Prostate gland (tissue), 2 donors: Measurements from ENCODE around the gene PIEZO2. TPM values are rescaled to one million over a fixed set of nuclear protein-coding genes. Genes with fewer than 3 reads are reported as not detected.
"Not testable (repeated sequence)": the region's sequence is repeated elsewhere in the genome, so short reads cannot be mapped to it uniquely, and the experiment has no call there.

Experiments
- DNase-seq: peaks from one replicate; pipeline ENCODE4 v3.0.0-alpha.2; 2019; ENCODE audit warnings: low spot score
- H3K27ac ChIP-seq, 2 donors: fragments of 200-600 bp; sonication (generic); 2 replicates each; pipeline ENCODE4 v1.5.1; 2017 to 2019
- H3K27me3 ChIP-seq: fragments of 200-600 bp; sonication (generic); replicated peaks from 2 replicates; pipeline ENCODE4 v1.5.1; 2019; ENCODE audit not compliant: insufficient read depth
- H3K36me3 ChIP-seq, 2 donors: fragments of 200-600 bp; sonication (generic); 1 replicate in 1 of 2; 2 replicates in 1 of 2; pipeline versions ENCODE4 v1.5.1 to v1.8.1; 2017 to 2019
- H3K4me1 ChIP-seq: fragments of 200-600 bp; sonication (generic); replicated peaks from 2 replicates; pipeline ENCODE4 v1.5.1; 2019
- H3K4me3 ChIP-seq, 2 donors: fragments of 200-600 bp; sonication (generic); 2 replicates each; pipeline ENCODE4 v1.5.1; 2017 to 2019
- H3K9me3 ChIP-seq: fragments of 200-600 bp; sonication (generic); 2 replicates; pipeline ENCODE4 v1.5.1; 2017
- POLR2A ChIP-seq: fragments of 450-650 bp; IDR thresholded peaks from one replicate; pipeline ENCODE4 v1.6.1; 2016; ENCODE audit warnings: antibody characterized with exemption, mild to moderate bottlenecking
- POLR2AphosphoS5 ChIP-seq: sonication (generic); formaldehyde crosslinking; IDR thresholded peaks from one replicate; pipeline ENCODE4 v1.6.1; 2017; ENCODE audit warnings: antibody characterized with exemption
- WGBS: methylation state at CpG from one replicate; pipeline ENCODE4 v1.1.5; 2018; 5-methylcytosine and 5-hydroxymethylcytosine counted together
- intact Hi-C: fragments of 100-400 bp; cut with DNase I; formaldehyde crosslinking; loops from one replicate; pipeline ENCODE4 v1.14.2; 2022
- total RNA-seq, 2 donors: library from RNA; depleted of rRNA; stranded (reverse); fragments of >200 nt; gene quantifications; one replicate each; pipeline ENCODE4 v1.1.0, GENCODE V29; 2016
- TF ChIP-seq, protein P1 (sequence below), 4 experiments: fragments of 200-600 bp in 2 of 4; fragments of 450-650 bp in 2 of 4; sonication (generic) in 2 of 4; IDR thresholded peaks; 1 replicate in 3 of 4; 2 replicates in 1 of 4; pipeline ENCODE4 v1.5.1; 2016 to 2019; ENCODE audit warnings: antibody characterized with exemption in 4 of 4, mild to moderate bottlenecking in 2 of 4, moderate library complexity in 2 of 4

PIEZO2 gene
- total RNA-seq, 2 donors from 2014 or later: 4.1 to 19.0 TPM

DNA sequence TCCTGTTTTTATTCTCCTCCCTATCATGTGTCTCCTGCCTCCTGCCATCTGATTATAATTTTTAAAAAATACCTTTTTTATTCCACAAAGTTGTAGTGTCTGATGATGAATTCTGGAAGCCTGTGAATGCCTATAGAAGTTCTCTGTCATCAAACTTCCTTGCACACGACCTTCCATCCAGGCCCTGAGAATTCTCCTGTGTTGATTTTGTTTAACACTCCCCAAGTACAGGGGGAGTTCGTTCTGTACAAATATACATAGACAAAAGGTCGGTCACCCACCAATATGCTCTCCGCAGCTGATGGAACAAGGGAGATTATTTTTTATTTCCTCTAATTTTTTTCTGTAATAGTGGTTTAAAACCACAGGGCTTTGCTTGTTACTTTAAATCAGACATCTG is 232.5 kb downstream of the PIEZO2 start:
- no peaks in the 10 kb centered on the region for H3K4me1 ChIP-seq
- H3K36me3 ChIP-seq: no peaks in the 10 kb centered on the region
- TF ChIP-seq, protein P1, sequence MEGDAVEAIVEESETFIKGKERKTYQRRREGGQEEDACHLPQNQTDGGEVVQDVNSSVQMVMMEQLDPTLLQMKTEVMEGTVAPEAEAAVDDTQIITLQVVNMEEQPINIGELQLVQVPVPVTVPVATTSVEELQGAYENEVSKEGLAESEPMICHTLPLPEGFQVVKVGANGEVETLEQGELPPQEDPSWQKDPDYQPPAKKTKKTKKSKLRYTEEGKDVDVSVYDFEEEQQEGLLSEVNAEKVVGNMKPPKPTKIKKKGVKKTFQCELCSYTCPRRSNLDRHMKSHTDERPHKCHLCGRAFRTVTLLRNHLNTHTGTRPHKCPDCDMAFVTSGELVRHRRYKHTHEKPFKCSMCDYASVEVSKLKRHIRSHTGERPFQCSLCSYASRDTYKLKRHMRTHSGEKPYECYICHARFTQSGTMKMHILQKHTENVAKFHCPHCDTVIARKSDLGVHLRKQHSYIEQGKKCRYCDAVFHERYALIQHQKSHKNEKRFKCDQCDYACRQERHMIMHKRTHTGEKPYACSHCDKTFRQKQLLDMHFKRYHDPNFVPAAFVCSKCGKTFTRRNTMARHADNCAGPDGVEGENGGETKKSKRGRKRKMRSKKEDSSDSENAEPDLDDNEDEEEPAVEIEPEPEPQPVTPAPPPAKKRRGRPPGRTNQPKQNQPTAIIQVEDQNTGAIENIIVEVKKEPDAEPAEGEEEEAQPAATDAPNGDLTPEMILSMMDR (IDR thresholded peaks at IDR 0.05): no peak
- TF ChIP-seq POLR2AphosphoS5: no peak
- TF ChIP-seq POLR2A: no peak
- no peak overlapping the region for H3K4me3 ChIP-seq
- no peak overlapping the region for H3K27ac ChIP-seq
- no peaks in the 10 kb centered on the region for H3K9me3 ChIP-seq
- H3K27me3 ChIP-seq: no peaks in the 10 kb centered on the region
- intact Hi-C loops: no loop called here
- DNase-seq: no peak
- WGBS: 45% methylated on average over 4 of the region's 4 CpGs

DNA sequence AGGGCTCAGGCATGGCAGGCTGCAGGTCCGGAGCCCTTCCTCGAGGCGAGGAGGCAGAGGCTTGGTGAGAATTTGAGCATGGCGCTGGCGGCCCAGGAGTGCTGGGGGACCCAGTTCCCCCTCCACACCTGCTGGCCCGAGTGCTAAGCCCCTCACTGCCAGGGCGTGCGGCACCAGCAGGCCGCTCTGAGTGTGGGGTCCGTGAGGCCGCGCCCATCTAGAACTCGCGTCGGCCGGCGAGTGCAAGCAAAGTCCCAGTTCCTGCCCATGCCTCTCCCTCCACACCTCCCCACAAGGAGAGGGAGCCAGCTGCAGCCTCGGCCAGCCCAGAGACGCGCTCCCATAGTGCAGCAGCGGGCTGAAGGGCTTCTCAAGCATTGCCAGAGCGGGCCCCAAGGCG is 233.0 kb downstream of the PIEZO2 start:
- Histone ChIP-seq H3K27ac (no peak overlapping the region), H3K36me3 (no peaks in the 10 kb centered on the region), H3K4me1 (no peaks in the 10 kb centered on the region), H3K9me3 (no peaks in the 10 kb centered on the region), H3K4me3 (no peak overlapping the region), H3K27me3 (no peaks in the 10 kb centered on the region)
- WGBS: 89% methylated on average over 16 of the region's 23 CpGs
- TF ChIP-seq POLR2AphosphoS5 (no peak), POLR2A (no peak)
- TF ChIP-seq, protein P1 (IDR thresholded peaks at IDR 0.05): no peak
- DNase-seq: no peak
- intact Hi-C loops: no loop called here

DNA sequence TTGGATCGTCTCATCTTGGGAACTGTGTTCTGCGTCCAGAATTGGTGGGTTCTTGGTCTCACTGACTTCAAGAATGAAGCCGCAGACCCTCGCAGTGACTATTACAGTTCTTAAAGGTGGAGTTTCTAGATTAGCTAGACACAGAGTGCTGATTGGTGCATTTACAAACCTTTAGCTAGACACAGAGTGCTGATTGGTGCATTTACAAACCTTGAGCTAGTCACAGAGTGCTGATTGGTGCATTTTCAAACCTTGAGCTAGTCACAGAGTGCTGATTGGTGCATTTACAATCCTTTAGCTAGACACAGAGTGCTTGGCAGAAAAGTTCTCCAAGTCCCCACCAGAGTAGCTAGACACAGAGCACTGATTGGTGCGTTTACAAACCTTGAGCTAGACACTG is 233.6 kb downstream of the PIEZO2 start:
- H3K9me3 ChIP-seq, DNase-seq, H3K27ac ChIP-seq, H3K27me3 ChIP-seq, H3K4me1 ChIP-seq, H3K36me3 ChIP-seq, H3K4me3 ChIP-seq, intact Hi-C loops: not testable (repeated sequence)
- WGBS: 98% methylated on average over 5 of the region's 5 CpGs

DNA sequence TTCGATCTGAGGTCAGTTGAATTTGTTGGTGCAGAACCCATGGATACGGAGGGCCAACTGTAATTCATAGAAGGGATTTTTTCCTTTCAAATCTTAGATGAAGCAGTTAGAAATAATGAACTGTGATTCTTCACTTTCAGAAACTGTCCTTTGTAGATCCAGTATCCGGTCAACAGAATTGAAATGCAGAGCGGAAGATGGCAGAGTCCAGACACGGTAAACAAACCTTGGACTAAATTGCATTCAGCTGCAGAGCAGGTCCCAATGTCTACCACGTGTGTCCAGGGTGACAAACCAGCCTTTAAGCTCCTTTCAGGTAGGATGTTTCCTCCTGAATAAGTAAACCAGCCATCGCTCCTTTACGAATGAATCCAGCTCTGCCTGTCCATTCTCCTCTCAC is 234.8 kb downstream of the PIEZO2 start:
- H3K4me1 ChIP-seq, H3K9me3 ChIP-seq, H3K36me3 ChIP-seq, intact Hi-C loops, H3K4me3 ChIP-seq, H3K27me3 ChIP-seq, DNase-seq, H3K27ac ChIP-seq: not testable (repeated sequence)
- WGBS: 85% methylated on average over 6 of the region's 8 CpGs

DNA sequence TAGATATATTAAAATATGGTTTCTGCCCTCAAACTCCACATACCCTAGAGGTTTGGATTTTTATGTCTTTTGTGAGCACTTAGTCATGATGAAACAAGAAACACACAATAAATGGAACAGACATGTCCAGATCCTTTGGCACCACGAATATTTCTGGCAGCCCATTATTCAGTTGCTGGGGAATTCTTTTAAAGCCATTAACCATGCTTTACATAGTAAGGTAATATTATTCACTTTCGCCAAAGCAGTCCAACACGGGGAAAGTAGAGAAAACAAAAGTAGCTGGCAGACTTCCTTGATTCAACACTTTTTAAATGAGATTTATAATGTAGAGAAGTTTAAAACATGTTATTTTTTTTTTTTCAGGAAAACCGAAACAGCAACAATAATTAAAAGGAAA is 235.4 kb downstream of the PIEZO2 start:
- Histone ChIP-seq H3K9me3 (no peaks in the 10 kb centered on the region), H3K36me3 (no peaks in the 10 kb centered on the region), H3K27ac (no peak overlapping the region), H3K4me1 (no peaks in the 10 kb centered on the region), H3K27me3 (no peaks in the 10 kb centered on the region), H3K4me3 (no peak overlapping the region)
- TF ChIP-seq, protein P1 (IDR thresholded peaks at IDR 0.05): no peak
- no peak for TF ChIP-seq POLR2A
- TF ChIP-seq POLR2AphosphoS5: no peak
- no peak for DNase-seq
- WGBS: 20% methylated on average over 4 of the region's 4 CpGs
- intact Hi-C loops: no loop called here

DNA sequence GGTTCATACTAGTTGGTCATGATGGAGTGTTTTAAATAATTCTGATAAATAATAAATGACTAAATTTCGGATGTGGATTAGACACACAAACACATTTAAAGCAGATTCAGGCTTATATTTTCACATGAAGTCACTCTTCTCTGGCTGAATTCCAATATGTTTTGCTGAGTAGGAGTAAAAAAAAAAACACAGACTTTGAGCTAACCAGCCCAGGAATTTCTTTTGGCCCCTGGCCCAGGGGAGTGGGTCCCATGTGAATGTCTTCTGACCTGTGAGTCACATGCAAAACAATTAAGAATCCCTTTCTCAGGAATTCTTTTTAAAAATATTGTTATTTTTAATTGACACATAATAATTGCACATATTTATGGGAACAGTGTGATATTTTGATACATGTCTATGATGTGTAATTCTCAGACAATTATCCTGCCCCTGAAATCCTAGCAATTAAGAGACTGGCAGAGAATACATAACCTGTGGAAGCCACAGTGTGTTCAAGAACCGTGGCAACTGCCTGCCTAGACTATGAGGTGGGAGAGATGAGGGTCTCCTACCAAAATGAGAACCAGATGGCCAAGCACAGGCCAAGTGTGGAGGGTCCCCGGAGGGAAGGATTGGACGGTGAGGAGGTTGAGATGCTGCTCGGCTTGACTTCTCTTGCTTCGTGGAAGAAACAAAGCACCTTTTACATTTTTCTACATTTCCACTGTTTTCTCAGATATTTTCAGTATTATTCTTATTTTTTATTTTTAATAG is 236.4 kb downstream of the PIEZO2 start:
- H3K36me3 ChIP-seq: no peaks in the 10 kb centered on the region
- 71% methylated on average over 6 of the region's 6 CpGs for WGBS
- TF ChIP-seq POLR2AphosphoS5: no peak
- TF ChIP-seq, protein P1 (IDR thresholded peaks at IDR 0.05): no peak
- no peaks in the 10 kb centered on the region for H3K27me3 ChIP-seq
- intact Hi-C loops: no loop called here
- DNase-seq: no peak
- no peak overlapping the region for H3K27ac ChIP-seq
- H3K9me3 ChIP-seq: no peaks in the 10 kb centered on the region
- H3K4me1 ChIP-seq: no peaks in the 10 kb centered on the region
- H3K4me3 ChIP-seq: no peak overlapping the region
